GM13977 (cell line): ENCODE data around the gene GUCY2D.

Source experiments
- DNase-seq: peaks from one replicate; pipeline ENCODE4 v3.0.0; 2012; ENCODE audit warnings: low spot score
- in situ Hi-C: fragments of 300-500 bp; cut with MboI; formaldehyde crosslinking; loops from one replicate; pipeline ENCODE4 v1.12.0; 2022; ENCODE audit warnings: low sequenced_read_pairs, low pct_unique_long_range_greater_than_20kb, mixed read lengths, inconsistent platforms; ENCODE audit not compliant: unreplicated experiment
- TF ChIP-seq, protein P1 (sequence below): IDR thresholded peaks from 2 replicates; pipeline ENCODE4 v1.5.1; 2012; ENCODE audit warnings: mild to moderate bottlenecking, control low read depth; ENCODE audit not compliant: insufficient read depth; ENCODE audit errors: extremely low read depth, missing control alignments

The GUCY2D gene

DNA sequence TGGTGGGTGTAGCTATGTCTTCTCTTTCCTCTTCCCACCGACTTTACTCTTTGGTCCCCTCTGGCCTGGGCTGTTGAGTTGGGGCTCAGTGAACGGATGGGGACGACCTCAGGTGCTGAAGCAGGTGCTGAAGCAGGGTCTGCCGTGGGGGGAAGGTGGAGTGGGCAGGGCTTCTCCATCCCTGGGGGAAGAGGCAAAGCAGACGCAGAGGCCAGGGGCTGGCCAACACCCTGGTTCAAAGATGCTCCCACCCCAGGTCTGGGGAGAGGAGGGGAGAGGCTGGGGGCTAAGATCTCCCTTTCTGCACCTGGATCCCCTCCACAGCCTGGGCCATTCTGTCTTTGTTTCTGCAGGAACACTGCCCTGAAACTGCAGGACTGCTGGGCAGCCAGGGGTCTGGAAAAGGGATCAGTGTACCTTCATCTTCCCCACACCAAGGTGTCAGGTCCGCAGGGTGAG, 62.2 kb downstream of the GUCY2D start:
- TF ChIP-seq, protein P1, sequence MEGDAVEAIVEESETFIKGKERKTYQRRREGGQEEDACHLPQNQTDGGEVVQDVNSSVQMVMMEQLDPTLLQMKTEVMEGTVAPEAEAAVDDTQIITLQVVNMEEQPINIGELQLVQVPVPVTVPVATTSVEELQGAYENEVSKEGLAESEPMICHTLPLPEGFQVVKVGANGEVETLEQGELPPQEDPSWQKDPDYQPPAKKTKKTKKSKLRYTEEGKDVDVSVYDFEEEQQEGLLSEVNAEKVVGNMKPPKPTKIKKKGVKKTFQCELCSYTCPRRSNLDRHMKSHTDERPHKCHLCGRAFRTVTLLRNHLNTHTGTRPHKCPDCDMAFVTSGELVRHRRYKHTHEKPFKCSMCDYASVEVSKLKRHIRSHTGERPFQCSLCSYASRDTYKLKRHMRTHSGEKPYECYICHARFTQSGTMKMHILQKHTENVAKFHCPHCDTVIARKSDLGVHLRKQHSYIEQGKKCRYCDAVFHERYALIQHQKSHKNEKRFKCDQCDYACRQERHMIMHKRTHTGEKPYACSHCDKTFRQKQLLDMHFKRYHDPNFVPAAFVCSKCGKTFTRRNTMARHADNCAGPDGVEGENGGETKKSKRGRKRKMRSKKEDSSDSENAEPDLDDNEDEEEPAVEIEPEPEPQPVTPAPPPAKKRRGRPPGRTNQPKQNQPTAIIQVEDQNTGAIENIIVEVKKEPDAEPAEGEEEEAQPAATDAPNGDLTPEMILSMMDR = no peak
- no peak for DNase-seq
- in situ Hi-C loops = no loop called here

DNA sequence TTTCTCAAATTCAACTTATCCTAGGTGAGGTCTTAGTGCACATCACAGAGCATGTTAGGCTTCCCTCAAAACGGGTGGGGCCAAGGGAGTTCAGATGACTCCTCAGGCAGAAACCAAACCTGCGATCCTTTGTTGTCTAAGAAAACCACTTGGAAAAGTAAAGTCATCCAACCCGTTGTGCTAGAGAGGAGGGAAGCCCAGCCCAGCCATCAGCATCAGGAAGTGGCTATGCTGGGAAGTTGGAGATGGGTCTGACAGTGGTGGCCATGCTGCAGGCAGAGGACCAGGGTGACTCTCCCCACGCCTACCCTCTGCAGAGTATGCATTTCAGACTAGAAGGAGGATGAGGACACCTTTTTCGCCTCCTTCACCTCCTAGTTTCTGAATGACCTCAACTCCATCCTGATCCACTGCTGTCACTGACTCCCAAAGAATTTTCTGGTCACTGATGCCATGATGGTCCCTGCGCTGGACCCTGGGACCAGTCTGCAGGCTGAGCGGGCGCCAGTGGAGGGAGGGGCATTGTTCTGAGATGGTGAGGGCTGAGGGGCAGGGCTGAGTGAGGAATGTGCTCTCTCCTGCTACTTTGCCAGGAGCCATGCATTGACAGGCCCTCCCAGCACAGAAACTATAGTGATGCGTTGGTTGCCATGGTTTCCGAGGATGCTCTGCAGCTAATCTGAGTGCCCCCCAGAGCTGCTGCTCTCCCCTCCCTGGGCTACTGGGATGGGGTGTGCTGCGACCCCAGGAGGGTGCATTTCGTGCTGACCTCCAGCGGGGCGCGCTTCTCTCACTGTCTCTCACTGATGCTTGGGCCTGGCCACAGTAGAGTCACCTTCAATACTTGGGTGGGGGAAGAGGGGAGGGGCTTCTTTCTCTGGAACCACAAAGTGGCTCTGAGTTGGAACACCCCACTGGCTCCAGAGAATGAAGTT, 64.7 kb downstream of the GUCY2D start:
- in situ Hi-C loops = no loop called here
- DNase-seq = no peak

DNA sequence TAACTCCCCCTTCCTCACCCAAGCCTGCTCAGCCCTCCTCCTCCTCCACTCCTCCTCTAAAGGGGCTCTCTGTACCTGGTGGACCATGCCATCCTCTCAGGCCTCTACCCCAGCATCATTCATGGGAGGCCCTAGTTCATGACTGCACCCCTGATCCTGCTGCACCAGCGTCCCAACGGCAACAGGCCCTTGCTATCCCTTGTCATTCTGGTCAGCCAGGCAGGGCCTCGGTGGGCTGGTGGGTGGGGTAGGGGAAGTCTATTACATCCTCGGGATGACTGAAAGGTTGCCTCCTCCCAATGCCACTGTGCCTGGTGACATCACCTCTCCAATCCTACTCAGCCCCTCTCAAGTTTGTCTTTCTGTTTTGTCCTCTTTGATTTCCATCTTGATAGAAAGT, 65.4 kb downstream of the GUCY2D start:
- in situ Hi-C loops = no loop called here
- TF ChIP-seq, protein P1 = no peak
- no peak for DNase-seq

More for the DNA sequence above, 64.7 kb downstream of the GUCY2D start:
- TF ChIP-seq, protein P1 = no peak

DNA sequence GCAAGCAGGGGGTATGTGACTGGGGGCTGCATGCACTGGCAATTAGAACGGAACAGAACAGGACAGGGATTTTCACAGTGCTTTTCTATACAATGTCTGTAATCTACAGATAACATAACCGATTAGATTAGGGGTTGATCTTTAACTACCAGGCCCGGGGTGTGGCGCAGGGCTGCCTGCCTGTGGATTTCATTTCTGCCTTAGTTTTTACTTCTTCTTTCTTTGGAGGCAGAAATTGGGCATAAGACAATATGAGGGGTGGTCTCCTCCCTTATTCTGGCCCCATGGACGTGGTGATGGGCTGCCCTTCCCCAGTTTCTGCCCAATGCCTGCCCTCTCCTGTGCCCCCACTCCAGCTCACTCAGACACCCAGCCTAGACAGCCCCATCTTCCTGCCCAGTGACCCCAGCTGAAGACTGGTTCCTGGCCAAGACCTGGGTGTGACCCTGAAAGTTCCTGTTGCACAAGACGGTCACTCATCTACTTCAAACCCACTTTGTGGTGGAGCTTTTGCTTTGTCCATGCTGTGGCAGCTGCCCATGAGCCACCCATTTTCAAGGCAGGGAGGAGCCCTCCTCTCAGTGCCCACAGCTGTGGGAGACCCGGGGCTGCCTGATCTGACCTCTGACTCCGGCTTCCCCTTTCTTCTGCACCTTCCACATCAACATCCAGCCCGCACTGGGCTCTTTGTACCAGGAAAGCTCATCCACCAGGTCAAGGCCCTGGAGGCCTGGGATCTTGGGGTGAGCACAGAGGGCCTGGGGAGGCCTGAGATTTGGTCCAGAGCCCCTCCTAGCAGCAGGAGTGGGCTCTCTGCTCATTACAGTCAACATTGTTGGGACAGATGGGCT, 66.5 kb downstream of the GUCY2D start:
- in situ Hi-C loops = no loop called here
- DNase-seq = no peak
- TF ChIP-seq, protein P1 = no peak

DNA sequence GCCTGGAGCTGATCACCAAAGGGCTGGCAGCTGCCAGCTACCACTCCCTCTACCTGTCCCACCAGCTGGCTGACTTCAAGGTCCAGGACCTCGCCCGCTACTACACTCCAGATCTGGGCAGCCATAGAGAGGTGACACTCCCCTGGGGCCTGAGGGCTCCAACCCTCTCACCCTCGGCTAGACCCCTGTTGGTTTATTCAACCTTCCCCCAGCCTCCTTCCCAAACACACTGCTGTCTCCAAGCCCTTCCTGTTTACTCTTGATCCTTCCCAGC, 67.1 kb downstream of the GUCY2D start:
- no peak for DNase-seq
- TF ChIP-seq, protein P1 = no peak
- in situ Hi-C loops = no loop called here
